ENCODE results near the gene GNG13. TPM values are rescaled to one million over a fixed set of nuclear protein-coding genes. Genes with fewer than 3 reads are reported as not detected.

GNG13 gene
- total RNA-seq, 3 donors from 2014 or later, result not detected

DNA sequence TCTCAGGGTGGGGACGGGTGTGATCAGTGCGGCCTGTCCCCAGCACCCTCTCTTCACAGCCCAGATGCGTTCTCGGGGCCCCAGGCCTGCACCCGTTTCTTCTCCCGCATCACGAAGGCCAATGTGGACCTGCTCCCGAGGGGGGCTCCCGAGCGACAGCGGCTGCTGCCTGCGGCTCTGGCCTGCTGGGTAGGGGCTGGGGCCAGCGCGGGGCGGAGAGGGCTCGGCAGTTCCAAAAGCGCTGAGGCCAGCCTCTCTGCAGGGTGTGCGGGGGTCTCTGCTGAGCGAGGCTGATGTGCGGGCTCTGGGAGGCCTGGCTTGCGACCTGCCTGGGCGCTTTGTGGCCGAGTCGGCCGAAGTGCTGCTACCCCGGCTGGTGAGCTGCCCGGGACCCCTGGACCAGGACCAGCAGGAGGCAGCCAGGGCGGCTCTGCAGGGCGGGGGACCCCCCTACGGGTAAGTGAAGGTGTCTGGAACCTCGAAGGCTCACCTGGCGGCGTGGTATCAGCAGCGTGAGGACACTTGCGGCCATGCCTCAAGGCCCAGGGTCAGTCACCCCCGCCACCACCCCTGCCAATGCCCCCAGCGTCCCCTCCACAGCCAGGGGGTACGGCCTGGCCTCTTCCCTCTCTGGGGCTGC lies 35.6 kb downstream of the GNG13 start:
- intact Hi-C loops (cut with DNase I; ENCODE audit: low total_unique reads), result no loop called here
- Histone ChIP-seq H3K4me3 (no peak overlapping the region), H3K27me3 (peaks cover 1 to 58% of the 10 kb centered on the region in 2 donors), H3K27ac (no peak overlapping the region), H3K9me3 (no peaks in the 10 kb centered on the region), H3K36me3 (no peaks in the 10 kb centered on the region), H3K4me1 (no peaks in the 10 kb centered on the region)
- TF ChIP-seq, protein P1, sequence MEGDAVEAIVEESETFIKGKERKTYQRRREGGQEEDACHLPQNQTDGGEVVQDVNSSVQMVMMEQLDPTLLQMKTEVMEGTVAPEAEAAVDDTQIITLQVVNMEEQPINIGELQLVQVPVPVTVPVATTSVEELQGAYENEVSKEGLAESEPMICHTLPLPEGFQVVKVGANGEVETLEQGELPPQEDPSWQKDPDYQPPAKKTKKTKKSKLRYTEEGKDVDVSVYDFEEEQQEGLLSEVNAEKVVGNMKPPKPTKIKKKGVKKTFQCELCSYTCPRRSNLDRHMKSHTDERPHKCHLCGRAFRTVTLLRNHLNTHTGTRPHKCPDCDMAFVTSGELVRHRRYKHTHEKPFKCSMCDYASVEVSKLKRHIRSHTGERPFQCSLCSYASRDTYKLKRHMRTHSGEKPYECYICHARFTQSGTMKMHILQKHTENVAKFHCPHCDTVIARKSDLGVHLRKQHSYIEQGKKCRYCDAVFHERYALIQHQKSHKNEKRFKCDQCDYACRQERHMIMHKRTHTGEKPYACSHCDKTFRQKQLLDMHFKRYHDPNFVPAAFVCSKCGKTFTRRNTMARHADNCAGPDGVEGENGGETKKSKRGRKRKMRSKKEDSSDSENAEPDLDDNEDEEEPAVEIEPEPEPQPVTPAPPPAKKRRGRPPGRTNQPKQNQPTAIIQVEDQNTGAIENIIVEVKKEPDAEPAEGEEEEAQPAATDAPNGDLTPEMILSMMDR (IDR thresholded peaks at IDR 0.05), result no peak
- TF ChIP-seq POLR2A (IDR thresholded peaks at IDR 0.05) (no peak), POLR2AphosphoS5 (IDR thresholded peaks at IDR 0.05) (no peak)
- DNase-seq (ENCODE audit: low spot score in 2 of 2), result no peak

DNA sequence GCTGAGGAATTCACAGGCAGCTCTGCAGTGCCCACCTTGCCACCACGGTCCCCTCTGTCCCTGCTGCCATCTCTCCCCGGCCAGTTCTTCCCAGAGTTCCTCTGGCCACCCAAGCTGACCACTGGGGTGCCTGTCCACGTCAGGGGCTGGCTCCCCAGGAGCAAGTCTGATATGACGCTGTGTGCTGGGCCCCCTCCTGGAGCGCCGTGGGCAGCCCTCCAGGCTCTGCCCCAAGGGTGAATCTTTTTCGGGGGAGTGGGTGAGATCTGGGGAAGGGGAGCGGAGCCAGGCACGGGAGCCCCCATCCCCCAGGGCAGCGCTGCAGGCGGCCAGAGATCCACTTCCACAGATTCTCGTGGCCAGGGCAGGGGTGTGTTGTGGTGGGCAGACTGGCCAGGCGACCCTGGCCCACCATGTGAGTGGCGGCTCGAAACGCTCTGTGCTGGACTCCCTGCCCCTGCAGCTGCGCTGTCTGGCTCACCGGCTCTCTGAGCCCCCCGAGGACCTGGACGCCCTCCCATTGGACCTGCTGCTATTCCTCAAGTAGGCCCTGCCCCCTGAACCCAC lies 36.3 kb downstream of the GNG13 start:
- no peaks in the 10 kb centered on the region for H3K4me1 ChIP-seq
- no peaks in the 10 kb centered on the region for H3K9me3 ChIP-seq
- no peak for DNase-seq (ENCODE audit: low spot score in 2 of 2)
- H3K27me3 ChIP-seq, result peaks cover 0 to 52% of the 10 kb centered on the region in 2 donors
- H3K36me3 ChIP-seq, result no peaks in the 10 kb centered on the region
- no peak overlapping the region for H3K27ac ChIP-seq
- TF ChIP-seq POLR2AphosphoS5 (IDR thresholded peaks at IDR 0.05) (no peak), POLR2A (IDR thresholded peaks at IDR 0.05) (no peak)
- TF ChIP-seq, protein P1 (IDR thresholded peaks at IDR 0.05), result no peak
- intact Hi-C loops (cut with DNase I; ENCODE audit: low total_unique reads), result no loop called here
- H3K4me3 ChIP-seq, result no peak overlapping the region

DNA sequence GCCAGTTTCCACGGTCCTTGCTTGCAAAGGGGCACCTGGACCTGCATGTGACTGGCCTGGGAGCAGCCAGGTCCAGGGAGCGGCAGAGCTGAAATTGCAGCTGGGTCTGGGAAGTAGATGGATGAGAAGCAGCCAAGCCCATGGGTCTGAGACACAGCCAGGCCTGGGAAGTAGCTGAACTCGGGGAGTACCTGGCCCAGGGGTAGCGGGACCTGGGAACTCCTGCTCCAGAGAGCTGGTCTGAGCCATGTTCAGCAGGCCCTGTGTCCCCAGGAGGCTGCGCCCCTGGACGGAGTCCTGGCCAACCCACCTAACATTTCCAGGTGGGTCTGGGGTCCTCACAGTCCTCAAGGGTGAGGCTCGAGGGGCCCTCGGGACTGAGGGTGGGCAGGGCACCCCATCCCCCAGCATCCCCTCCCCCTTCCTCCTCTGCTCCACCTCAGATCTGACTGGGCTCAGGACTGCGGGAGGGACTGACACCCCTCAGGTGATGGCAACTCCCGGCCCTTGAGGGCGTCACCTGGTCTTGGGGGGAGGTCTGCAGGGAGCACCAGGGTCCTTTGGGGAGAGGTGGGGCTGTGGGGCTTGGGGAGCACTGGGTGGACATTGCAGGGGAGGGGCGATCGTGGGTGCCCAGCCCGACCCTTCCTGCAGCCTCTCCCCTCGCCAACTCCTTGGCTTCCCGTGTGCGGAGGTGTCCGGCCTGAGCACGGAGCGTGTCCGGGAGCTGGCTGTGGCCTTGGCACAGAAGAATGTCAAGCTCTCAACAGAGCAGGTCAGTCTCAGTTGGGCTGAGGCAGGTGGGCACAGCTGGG lies 37.0 kb downstream of the GNG13 start:
- H3K4me3 ChIP-seq, result no peak overlapping the region
- no peak for DNase-seq (ENCODE audit: low spot score in 2 of 2)
- H3K4me1 ChIP-seq, result no peaks in the 10 kb centered on the region
- no peaks in the 10 kb centered on the region for H3K36me3 ChIP-seq
- no peak overlapping the region for H3K27ac ChIP-seq
- no peaks in the 10 kb centered on the region for H3K9me3 ChIP-seq
- intact Hi-C loops (cut with DNase I; ENCODE audit: low total_unique reads), result no loop called here
- TF ChIP-seq POLR2A (IDR thresholded peaks at IDR 0.05) (no peak), POLR2AphosphoS5 (IDR thresholded peaks at IDR 0.05) (no peak)
- TF ChIP-seq, protein P1 (IDR thresholded peaks at IDR 0.05), result no peak
- H3K27me3 ChIP-seq, result peaks cover 0 to 45% of the 10 kb centered on the region in 2 donors

DNA sequence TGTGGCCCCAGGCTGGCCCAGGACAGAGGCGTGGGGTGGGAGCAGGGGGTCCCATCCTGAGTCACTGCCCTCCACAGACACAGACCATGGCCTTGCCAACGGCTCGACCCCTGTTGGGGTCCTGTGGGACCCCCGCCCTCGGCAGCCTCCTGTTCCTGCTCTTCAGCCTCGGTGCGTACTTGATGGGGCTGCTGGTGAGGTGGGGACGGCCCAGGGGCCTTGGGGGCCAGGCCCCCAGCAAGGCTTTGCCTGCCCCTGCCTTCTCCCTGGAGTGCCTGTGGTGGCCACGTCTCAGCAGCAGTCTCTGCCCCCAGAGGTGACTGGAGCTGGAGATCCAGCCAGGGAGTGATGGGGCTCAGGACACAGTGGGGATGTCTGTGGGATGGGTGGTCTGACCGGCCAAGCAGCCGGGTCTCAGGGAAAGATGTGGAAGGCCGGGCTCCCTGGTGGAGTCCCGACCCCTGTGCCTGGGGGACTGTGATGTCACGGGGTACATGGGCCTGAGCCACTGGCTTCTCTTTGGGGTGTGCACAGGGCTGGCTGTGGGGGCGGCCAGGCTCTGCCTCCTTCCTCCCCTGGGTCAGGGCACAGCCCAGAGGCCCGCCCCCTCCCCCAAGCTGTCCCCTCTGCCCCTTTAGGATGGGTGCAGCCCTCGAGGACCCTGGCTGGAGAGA lies 37.8 kb downstream of the GNG13 start:
- intact Hi-C loops (cut with DNase I; ENCODE audit: low total_unique reads), result no loop called here
- Histone ChIP-seq H3K4me3 (no peak overlapping the region), H3K4me1 (no peaks in the 10 kb centered on the region), H3K9me3 (no peaks in the 10 kb centered on the region), H3K27me3 (peaks cover 0 to 38% of the 10 kb centered on the region in 2 donors), H3K36me3 (no peaks in the 10 kb centered on the region), H3K27ac (no peak overlapping the region)
- no peak for DNase-seq (ENCODE audit: low spot score in 2 of 2)
- TF ChIP-seq, protein P1 (IDR thresholded peaks at IDR 0.05), result no peak
- TF ChIP-seq POLR2AphosphoS5 (IDR thresholded peaks at IDR 0.05), result no peak
- TF ChIP-seq POLR2A (IDR thresholded peaks at IDR 0.05), result no peak
